HL-60 (cell line): Measurements from ENCODE around the gene UBE2D4.
"Not testable (repeated sequence)": the region's sequence is repeated elsewhere in the genome, so short reads cannot be mapped to it uniquely, and the experiment has no call there.

ENCODE experiments used
- DNase-seq, 2 experiments: peaks; one replicate each; pipeline ENCODE4 v3.0.0-alpha.2; 2010 to 2020; ENCODE audit warnings: low read depth in 1 of 2, low spot score in 1 of 2
- H3K27ac ChIP-seq: fragments of 250-450 bp; sonication (Bioruptor Pico); replicated peaks from 2 replicates; pipeline ENCODE4 v1.5.1; 2020; ENCODE audit warnings: mild to moderate bottlenecking, moderate library complexity
- H3K27me3 ChIP-seq: fragments of 250-450 bp; sonication (Bioruptor Pico); 2 replicates; pipeline ENCODE4 v1.5.1; 2021; ENCODE audit warnings: mild to moderate bottlenecking, moderate library complexity; ENCODE audit not compliant: insufficient read depth, poor library complexity, severe bottlenecking
- H3K4me3 ChIP-seq: replicated peaks from 2 replicates; pipeline ENCODE4 v1.5.1; 2011; ENCODE audit warnings: mild to moderate bottlenecking, control low read depth, low read length; ENCODE audit not compliant: insufficient read depth
- GABPA ChIP-seq: IDR thresholded peaks from 2 replicates; pipeline ENCODE4 v1.6.1; 2012; ENCODE audit warnings: low read depth
- POLR2AphosphoS5 ChIP-seq: IDR thresholded peaks from 2 replicates; pipeline ENCODE4 v1.6.1; 2012; ENCODE audit warnings: low read depth
- SPI1 ChIP-seq: IDR thresholded peaks from 2 replicates; pipeline ENCODE4 v1.6.1; 2012; ENCODE audit warnings: low read depth, mild to moderate bottlenecking, borderline replicate concordance
- TF ChIP-seq, protein P1 (sequence below): IDR thresholded peaks from one replicate; pipeline ENCODE4 v1.5.1; 2011; ENCODE audit warnings: low read length, control low read depth, inconsistent platforms; ENCODE audit not compliant: insufficient read depth
- TF ChIP-seq, protein P2 (sequence below): IDR thresholded peaks from 2 replicates; pipeline ENCODE4 v1.6.1; 2012; ENCODE audit warnings: low read depth; ENCODE audit not compliant: insufficient replicate concordance

Gene UBE2D4

DNA sequence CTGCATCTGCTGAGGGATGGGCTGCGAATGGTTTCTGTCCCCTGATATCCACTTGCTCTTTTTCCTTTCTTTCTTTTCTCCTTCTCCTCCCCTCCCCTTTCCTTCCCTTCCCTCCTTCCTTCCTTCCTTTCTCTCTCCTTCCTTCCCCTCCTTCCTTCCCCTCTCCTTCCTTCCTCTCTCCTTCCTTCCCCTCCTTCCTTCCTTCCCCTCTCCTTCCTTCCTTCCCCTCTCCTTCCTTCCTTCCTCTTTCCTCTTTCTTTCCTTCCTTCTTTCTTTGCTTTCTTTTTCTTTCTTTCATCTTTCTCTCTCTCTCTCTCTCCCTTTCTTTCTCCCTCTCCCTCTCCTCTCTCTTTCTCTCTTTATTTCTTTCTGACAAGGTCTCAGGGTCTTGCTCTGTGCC is 51.3 kb downstream of the UBE2D4 start:
- TF ChIP-seq POLR2AphosphoS5 (no peak), GABPA (no peak), SPI1 (no peak)
- TF ChIP-seq, protein P1, sequence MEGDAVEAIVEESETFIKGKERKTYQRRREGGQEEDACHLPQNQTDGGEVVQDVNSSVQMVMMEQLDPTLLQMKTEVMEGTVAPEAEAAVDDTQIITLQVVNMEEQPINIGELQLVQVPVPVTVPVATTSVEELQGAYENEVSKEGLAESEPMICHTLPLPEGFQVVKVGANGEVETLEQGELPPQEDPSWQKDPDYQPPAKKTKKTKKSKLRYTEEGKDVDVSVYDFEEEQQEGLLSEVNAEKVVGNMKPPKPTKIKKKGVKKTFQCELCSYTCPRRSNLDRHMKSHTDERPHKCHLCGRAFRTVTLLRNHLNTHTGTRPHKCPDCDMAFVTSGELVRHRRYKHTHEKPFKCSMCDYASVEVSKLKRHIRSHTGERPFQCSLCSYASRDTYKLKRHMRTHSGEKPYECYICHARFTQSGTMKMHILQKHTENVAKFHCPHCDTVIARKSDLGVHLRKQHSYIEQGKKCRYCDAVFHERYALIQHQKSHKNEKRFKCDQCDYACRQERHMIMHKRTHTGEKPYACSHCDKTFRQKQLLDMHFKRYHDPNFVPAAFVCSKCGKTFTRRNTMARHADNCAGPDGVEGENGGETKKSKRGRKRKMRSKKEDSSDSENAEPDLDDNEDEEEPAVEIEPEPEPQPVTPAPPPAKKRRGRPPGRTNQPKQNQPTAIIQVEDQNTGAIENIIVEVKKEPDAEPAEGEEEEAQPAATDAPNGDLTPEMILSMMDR: no peak
- TF ChIP-seq, protein P2, sequence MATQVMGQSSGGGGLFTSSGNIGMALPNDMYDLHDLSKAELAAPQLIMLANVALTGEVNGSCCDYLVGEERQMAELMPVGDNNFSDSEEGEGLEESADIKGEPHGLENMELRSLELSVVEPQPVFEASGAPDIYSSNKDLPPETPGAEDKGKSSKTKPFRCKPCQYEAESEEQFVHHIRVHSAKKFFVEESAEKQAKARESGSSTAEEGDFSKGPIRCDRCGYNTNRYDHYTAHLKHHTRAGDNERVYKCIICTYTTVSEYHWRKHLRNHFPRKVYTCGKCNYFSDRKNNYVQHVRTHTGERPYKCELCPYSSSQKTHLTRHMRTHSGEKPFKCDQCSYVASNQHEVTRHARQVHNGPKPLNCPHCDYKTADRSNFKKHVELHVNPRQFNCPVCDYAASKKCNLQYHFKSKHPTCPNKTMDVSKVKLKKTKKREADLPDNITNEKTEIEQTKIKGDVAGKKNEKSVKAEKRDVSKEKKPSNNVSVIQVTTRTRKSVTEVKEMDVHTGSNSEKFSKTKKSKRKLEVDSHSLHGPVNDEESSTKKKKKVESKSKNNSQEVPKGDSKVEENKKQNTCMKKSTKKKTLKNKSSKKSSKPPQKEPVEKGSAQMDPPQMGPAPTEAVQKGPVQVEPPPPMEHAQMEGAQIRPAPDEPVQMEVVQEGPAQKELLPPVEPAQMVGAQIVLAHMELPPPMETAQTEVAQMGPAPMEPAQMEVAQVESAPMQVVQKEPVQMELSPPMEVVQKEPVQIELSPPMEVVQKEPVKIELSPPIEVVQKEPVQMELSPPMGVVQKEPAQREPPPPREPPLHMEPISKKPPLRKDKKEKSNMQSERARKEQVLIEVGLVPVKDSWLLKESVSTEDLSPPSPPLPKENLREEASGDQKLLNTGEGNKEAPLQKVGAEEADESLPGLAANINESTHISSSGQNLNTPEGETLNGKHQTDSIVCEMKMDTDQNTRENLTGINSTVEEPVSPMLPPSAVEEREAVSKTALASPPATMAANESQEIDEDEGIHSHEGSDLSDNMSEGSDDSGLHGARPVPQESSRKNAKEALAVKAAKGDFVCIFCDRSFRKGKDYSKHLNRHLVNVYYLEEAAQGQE: no peak
- Histone ChIP-seq H3K4me3 (no peak overlapping the region), H3K27ac (no peak overlapping the region), H3K27me3 (no peaks in the 10 kb centered on the region)
- no peak for DNase-seq

DNA sequence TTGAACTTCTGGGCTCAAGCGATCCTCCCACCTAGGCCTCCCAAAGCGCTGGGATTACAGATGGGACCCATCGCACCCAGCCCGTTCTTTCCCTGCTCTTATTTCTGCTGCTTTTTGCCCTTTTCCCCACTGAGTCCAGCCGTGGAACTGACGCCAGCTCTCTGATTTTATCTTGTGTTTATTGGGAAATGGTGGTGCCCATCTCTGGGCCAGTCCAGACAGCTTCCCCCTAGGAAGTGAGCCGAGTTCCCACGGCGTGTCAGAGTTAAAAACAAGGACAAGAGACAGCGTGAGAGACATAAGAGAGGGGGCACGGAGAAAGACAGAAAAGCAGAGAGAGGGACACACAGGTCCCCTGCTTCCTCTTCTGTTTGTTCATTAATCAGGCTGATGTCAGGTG is 51.9 kb downstream of the UBE2D4 start:
- not testable (repeated sequence) for H3K4me3 ChIP-seq, H3K27ac ChIP-seq, H3K27me3 ChIP-seq, DNase-seq

DNA sequence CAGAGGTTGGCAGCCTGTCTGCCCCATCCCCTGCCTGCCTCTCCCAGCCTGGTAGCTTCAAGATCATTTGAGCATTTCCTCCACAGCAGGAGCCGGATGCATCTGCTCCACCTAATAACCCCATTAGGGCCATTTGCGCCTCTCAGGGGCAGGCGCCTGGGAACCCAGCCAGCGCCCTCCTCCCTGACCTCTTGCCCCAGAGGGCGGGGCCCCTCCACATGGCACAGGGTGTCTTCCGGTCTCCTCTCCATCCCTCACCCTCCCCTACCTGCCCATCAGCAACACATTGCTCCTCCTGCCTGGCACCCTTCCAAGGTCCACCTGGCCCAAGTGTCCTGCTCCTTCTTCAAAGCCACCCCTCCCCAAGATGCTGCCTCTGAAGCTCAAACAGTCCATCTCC is 56.6 kb downstream of the UBE2D4 start:
- not testable (repeated sequence) for H3K27ac ChIP-seq, H3K4me3 ChIP-seq, DNase-seq, H3K27me3 ChIP-seq

DNA sequence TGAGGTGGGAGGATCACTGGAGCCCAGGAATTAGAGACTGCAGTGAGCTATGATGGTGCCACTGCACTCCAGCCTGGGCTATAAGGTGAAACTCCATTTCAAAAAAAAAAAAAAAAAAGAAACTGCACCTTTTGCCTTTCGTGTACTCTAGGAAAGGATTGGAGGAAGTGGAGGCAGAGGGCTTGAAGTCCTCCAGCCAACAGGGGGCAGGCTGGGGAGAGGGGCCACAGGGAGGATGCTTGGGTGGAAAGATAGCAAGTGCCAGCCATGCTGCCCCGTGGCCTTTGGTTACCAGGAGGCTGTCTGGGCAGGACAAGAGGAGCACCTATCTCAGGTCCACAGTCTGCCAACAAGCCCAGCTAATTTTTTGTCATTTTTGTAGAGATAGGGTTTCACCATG is 57.5 kb downstream of the UBE2D4 start:
- not testable (repeated sequence) for DNase-seq, H3K27me3 ChIP-seq, H3K4me3 ChIP-seq, H3K27ac ChIP-seq

DNA sequence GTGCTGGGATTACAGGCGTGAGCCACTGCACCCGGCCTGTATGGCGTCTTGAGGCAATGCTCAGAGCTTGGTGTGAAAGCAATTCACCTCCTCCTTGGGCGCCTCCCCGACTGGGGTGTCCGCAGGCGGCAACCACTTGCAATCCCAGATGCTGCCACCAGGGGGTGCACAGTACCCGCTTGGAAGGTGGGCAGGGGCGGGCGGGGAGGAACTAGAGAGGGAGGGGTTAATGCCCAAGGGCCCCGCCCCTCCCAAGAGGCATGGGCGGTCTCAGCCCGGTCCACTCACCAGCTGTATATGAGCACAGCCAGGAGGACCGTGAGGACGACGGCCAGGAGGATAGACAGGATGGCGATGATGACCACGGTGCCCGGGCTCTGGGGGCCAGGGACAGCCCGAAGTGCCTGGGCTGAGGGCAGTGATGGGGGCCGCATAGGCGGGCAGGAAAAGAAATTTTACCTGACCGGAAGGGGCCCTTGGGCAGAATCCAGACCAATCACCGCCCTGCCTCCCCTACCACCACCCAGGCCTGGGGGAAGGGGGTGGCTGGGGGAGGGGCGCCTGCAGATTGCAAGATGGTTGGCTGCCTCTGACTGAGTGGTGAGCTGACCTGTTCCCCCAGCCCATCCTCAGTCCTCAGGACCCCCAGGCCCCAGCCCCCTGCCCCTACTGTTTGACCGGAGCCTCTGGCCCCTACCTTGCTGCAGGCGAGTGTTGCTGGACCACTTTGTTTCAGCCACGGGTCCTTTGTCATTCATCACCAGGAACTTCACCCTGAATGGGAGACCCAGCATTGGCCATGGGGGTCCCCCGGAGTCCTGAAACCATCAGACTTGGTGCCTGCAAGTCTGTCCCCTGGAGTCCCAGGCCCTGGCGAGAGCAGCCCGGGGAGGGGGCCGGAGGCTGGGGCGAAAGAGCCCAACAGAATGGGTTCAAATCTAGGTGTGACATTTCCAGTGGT is 59.9 kb downstream of the UBE2D4 start:
- not testable (repeated sequence) for H3K27ac ChIP-seq, H3K4me3 ChIP-seq, H3K27me3 ChIP-seq
- TF ChIP-seq, protein P1: peak; percentile 6
- peak; percentile 31 to 73 for DNase-seq

DNA sequence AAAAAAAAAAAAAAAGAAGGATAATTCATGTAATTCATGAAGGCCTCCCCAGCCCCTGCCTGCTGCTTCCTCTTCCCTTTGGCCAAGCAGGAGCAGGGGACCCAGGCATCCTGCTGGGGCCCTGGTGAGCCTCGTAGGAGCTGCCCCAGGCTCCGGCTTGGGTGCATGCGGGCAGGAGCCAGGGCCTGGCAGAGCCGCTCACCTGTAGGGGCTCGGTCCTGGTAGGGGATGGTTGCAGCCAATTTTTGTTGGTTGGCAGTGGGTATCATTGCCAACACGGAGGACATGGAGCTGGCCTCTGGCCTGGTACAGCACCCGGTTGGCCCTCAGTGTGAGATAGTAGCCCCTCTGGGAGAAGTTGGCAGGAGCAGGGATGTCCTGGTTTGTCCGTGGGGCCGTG is 61.2 kb downstream of the UBE2D4 start:
- not testable (repeated sequence) for H3K27ac ChIP-seq, H3K27me3 ChIP-seq, DNase-seq, H3K4me3 ChIP-seq

DNA sequence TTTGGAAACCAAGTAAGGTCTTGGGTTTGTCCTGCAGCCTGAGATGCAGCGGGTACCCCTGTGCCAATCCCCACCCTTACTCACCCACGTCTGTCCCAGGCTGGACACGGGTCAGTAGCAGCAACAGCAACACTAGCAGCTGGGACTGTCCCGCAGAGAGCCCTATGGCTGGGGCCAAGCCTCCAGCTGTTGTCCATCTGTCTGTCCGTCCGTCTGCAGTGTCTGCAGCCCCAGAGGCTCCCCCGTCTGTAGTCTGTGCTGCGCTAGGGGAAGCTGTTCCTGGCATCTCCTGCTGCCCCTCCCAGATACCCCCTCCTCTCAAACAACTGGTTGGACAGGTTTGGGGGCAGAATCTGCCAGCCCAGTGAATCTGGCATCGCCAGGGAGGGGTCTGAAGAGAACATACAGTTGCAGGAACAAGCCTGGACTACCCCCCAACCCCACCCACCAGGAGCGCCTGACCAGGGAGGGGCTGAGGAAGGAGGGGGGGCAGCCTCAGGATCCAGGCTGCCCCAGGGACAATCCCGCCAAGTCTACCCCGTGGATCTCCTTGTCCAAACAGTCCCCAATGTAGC is 63.9 kb downstream of the UBE2D4 start:
- H3K27me3 ChIP-seq, DNase-seq, H3K4me3 ChIP-seq, H3K27ac ChIP-seq: not testable (repeated sequence)

DNA sequence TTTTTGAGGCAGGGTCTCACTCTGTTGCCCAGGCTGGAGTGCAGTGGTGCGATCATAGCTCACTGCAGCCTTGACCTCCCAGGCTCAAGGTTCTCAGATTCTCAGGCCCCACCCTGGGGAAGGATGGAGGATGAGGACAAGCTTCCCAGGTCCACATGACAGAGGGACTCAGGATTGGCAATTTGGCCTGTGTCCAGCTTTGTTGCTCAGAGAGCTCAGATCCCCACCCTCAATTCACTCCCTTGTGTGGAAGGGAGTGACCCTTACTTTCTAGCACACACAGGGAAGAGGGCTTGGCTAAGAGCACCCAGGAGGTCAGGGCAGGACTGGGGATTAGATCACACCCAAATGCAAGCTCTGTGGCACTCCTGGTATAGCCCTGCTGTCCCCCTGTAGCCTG is 64.6 kb downstream of the UBE2D4 start:
- not testable (repeated sequence) for H3K4me3 ChIP-seq, DNase-seq, H3K27me3 ChIP-seq, H3K27ac ChIP-seq

DNA sequence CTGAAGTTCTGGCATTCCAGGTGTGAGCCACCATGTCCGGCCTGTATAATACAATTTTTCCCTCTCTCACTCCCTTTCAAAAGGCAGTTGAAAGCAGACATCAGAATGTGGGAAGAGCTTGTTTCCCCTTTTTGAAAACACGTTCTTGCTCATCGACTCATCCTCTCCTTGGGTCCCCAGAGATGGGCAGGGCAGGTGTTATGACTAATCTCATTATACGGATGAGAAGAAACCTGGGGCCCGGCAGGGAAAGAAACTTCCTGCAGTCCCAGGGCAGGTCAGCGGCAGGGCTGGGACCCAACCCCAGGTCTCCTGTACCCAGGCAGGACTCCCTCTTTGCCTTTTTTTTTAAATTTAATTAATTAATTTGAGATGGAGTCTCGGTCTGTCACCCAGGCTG is 66.7 kb downstream of the UBE2D4 start:
- not testable (repeated sequence) for H3K27ac ChIP-seq, H3K27me3 ChIP-seq, H3K4me3 ChIP-seq
- peak in 1 of 2 experiments; percentile 44 for DNase-seq

DNA sequence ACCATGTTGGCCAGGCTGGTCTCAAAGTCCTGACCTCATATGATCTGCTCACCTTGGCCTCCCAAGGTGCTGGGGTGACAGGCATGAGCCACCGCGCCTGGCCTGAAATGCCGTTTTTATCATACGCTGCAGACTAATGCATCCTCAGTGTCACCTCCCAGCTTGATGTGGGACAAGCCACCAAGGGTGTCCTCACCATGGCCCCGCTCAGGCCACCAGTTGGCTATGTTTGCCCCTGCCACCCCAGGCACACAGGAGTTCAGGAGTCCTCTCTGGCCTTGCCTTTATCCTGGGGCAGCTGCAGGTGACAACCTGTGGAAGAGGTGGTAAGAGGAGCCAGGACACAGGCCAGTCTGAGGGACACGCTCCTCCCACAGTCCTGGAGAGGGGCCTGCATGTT is 68.4 kb downstream of the UBE2D4 start:
- H3K27me3 ChIP-seq, H3K4me3 ChIP-seq, DNase-seq: not testable (repeated sequence)

DNA sequence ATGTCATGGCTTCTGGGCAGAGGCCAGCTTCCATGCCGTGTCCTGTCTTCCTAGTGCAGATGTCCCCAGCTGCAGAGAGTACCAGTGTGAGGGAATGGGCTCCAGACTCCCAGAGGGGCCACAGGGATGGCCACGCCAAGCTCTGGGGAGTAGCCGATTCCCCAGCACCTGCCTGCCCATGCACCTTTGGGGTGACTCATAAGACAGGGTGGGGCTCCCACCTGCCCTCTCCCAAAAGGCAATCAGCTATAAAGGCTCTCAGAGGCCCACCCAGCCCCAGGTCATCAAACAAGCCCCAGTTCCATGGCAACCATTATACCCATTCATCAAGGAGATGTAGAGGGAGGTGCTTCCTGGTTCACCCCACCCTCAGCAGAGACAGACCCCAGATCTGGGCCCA is 71.3 kb downstream of the UBE2D4 start, which contains the start of gene SPDYE1:
Gene SPDYE1 (plus strand): TSS at position 366 of the 400 bp plus-strand sequence. CDS start 2,053 bp downstream, outside the sequence.
- DNase-seq, H3K4me3 ChIP-seq, H3K27me3 ChIP-seq, H3K27ac ChIP-seq: not testable (repeated sequence)

More for the DNA sequence above, 68.4 kb downstream of the UBE2D4 start:
- H3K27ac ChIP-seq: not testable (repeated sequence)
